Type B pancreatic cell (in vitro differentiated cells): ENCODE measurements around the gene CYBA. TPM values are rescaled to one million over a fixed set of nuclear protein-coding genes. Genes with fewer than 3 reads are reported as not detected.
A peak's percentile ranks its signal among the peaks of the same experiment; 100 is the strongest.

ENCODE experiments used
- DNase-seq: peaks from one replicate; pipeline ENCODE4 v3.0.0; 2021; ENCODE audit warnings: mixed read lengths; ENCODE audit not compliant: unreplicated experiment; ENCODE audit errors: extremely low spot score
- H3K27ac Mint-ChIP-seq: 2 replicates; pipeline ENCODE4 v1.8.0; 2021; ENCODE audit warnings: mild to moderate bottlenecking, mixed read lengths
- H3K27me3 Mint-ChIP-seq: 2 replicates; pipeline ENCODE4 v1.8.0; 2021; ENCODE audit warnings: mixed read lengths
- H3K36me3 Mint-ChIP-seq: 2 replicates; pipeline ENCODE4 v1.8.0; 2021; ENCODE audit warnings: mixed read lengths
- H3K4me1 Mint-ChIP-seq: one replicate; pipeline ENCODE4 v1.8.0; 2021; ENCODE audit warnings: mixed read lengths; ENCODE audit not compliant: unreplicated experiment
- H3K4me3 Mint-ChIP-seq: 2 replicates; pipeline ENCODE4 v1.8.0; 2021; ENCODE audit warnings: mild to moderate bottlenecking, mixed read lengths
- H3K9me3 Mint-ChIP-seq: 2 replicates; pipeline ENCODE4 v1.8.0; 2021; ENCODE audit warnings: mixed read lengths
- CTCF ChIP-seq: fragments of 200-600 bp; sonication (generic); conservative IDR thresholded peaks from 2 replicates; pipeline ENCODE4 v1.5.0; 2021; ENCODE audit warnings: antibody characterized with exemption, mild to moderate bottlenecking
- long read RNA-seq: library from polyadenylated mRNA; unstranded; transcript quantifications from one replicate; pipeline ENCODE4 v2.0.0, GENCODE V29; 2020
- total RNA-seq: library from RNA; stranded (reverse); gene quantifications from 2 replicates; pipeline ENCODE4 v1.2.1, GENCODE V29; 2021; ENCODE audit warnings: low replicate concordance

The CYBA gene
- total RNA-seq, result 120 and 144 TPM in 2 replicates
- long read RNA-seq, partial matches to known transcripts, result 1 of 1 reads
- long read RNA-seq, other reads (novel, unspliced or antisense), result 0 of 1 reads

GRCh38 chr16:88650749-88651275 is at the start of gene CYBA:
TSS of gene CYBA (minus strand) at chr16:88651053. CDS start at chr16:88651013, 40 bp downstream.
- H3K4me1 Mint-ChIP-seq, result peaks cover 5% of the 10 kb centered on the region
- TF ChIP-seq CTCF, result no peak
- DNase-seq, result no peak
- no peaks in the 10 kb centered on the region for H3K9me3 Mint-ChIP-seq
- H3K36me3 Mint-ChIP-seq, result no peaks in the 10 kb centered on the region
- no peaks in the 10 kb centered on the region for H3K27me3 Mint-ChIP-seq
- peak within 1 kb of the TSS; percentile 87 for H3K4me3 Mint-ChIP-seq
- H3K27ac Mint-ChIP-seq, result peak within 1 kb of the TSS; percentile 41

DNA sequence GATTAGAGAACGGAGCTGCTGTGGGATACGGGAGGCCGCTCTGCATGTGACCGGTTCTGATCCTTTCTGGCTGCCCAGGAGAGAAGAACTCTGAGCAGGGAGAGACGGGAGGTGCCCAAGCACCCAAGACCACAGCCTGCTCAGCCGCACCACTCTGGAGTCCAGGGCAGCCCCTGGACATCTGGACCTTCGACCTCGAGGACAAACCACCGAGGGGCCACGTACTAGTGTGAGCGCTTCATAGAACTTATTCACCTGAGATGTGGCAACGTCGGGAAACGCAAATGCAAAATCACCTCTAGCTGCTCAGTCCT is 49.4 kb upstream of the CYBA start:
- Mint-ChIP-seq H3K4me3 (no peak overlapping the region), H3K4me1 (peaks cover 7% of the 10 kb centered on the region), H3K27ac (no peak overlapping the region), H3K27me3 (no peaks in the 10 kb centered on the region), H3K9me3 (no peaks in the 10 kb centered on the region), H3K36me3 (no peaks in the 10 kb centered on the region)
- no peak for DNase-seq
- no peak for TF ChIP-seq CTCF

GRCh38 chr16:88699180-88699579 is 48.3 kb upstream of the CYBA start:
- no peak for DNase-seq
- Mint-ChIP-seq H3K27ac (no peak overlapping the region), H3K36me3 (no peaks in the 10 kb centered on the region), H3K4me1 (peaks cover 4% of the 10 kb centered on the region), H3K9me3 (no peaks in the 10 kb centered on the region), H3K27me3 (no peaks in the 10 kb centered on the region), H3K4me3 (no peak overlapping the region)
- no peak for TF ChIP-seq CTCF

DNA sequence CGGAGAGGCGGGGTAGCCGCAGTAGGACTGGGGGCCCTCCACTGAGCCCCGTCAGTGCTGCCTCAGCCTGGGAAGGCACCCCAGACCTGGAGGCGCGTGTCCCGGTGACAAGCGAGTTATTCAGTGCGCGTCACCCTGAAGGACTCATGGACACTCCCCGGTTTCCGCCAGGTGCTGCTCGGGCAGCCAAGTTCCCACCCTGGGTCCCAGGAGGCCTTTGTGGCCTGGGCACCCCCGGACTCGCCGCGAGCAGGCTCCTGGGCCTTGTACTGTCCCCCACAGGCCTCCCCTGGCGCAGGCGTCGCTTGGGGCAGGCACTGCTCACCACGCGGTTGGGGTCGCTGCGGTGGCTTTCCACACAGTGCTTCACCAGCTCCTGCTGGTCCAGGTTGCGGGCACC is 47.8 kb upstream of the CYBA start:
- Mint-ChIP-seq H3K4me3 (no peak overlapping the region), H3K27ac (no peak overlapping the region), H3K36me3 (no peaks in the 10 kb centered on the region), H3K4me1 (no peaks in the 10 kb centered on the region), H3K27me3 (no peaks in the 10 kb centered on the region), H3K9me3 (no peaks in the 10 kb centered on the region)
- TF ChIP-seq CTCF, result no peak
- DNase-seq, result no peak

GRCh38 chr16:88697831-88698615 is 47.2 kb upstream of the CYBA start:
- peak; percentile 42 for TF ChIP-seq CTCF
- no peak overlapping the region for H3K27ac Mint-ChIP-seq
- no peaks in the 10 kb centered on the region for H3K36me3 Mint-ChIP-seq
- H3K9me3 Mint-ChIP-seq, result no peaks in the 10 kb centered on the region
- H3K27me3 Mint-ChIP-seq, result no peaks in the 10 kb centered on the region
- no peak for DNase-seq
- no peaks in the 10 kb centered on the region for H3K4me1 Mint-ChIP-seq
- H3K4me3 Mint-ChIP-seq, result no peak overlapping the region
